ACHN (cell line): Measurements from ENCODE around the gene ABHD2.

Experiments used
- DNase-seq: peaks from one replicate; pipeline ENCODE4 v3.0.0-alpha.2; 2015
- in situ Hi-C: cut with HindIII; loops from 2 replicates; pipeline ENCODE4 v1.10.0; 2017; ENCODE audit warnings: low sequenced_read_pairs, low pct_ligation_motif_present, low pct_unique_long_range_greater_than_20kb

ABHD2 gene

GRCh38 chr15:89198196-89198595 is 109.9 kb downstream of the ABHD2 start:
- in situ Hi-C loops = no loop called here

DNA sequence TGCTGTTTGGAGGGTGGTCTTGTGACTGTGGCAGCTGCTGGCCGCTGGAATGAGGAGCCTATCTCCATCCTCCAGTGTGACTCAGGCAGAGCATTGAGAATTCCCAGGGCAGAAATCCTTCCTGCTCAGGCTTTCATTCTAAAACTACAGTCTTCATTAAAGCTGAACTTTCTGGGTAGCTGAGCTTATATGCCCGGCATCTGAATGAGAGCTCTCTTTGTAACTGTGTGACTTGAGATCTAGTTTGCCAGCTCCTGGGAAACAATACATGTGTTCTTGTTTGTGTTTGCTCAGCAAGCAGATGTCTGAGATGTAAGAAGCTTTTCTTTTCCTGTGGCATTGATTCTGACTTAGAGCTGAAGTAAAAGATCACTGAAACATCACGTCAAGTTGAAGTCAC is 110.7 kb downstream of the ABHD2 start:
- in situ Hi-C loops = no loop called here
- DNase-seq = no peak

More at GRCh38 chr15:89198196-89198595, 109.9 kb downstream of the ABHD2 start:
- no peak for DNase-seq

DNA sequence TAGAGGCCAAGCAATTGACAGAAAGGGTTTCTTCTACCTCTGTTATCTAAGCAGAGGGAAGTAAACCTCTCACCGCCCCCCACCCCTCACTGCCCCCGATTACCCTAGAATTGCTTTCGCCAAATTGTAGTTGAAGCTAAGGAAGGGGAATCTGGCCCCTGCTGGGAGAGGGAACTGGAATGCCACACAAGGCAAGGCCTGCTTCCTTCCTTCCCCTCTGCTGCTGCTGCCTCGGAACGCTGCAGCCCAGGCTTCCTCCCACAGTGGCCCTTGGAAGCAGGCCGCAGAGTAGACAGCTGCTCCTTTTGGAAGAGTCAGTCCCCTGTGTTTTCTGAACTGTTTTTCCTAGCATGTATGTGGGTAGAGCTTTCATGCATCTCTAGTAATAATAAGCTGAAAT is 111.5 kb downstream of the ABHD2 start:
- in situ Hi-C loops = no loop called here
- DNase-seq = no peak

- no peak for DNase-seq
- in situ Hi-C loops = no loop called here
Measured at GRCh38 chr15:89200182-89200581, 111.9 kb downstream of the ABHD2 start.

- DNase-seq = no peak
- in situ Hi-C loops = no loop called here
Measured at GRCh38 chr15:89201465-89202005, 113.3 kb downstream of the ABHD2 start.

GRCh38 chr15:89203705-89204273 is 115.5 kb downstream of the ABHD2 start:
- in situ Hi-C loops = no loop called here
- no peak for DNase-seq

- in situ Hi-C loops = no loop called here
- DNase-seq = no peak
Measured at GRCh38 chr15:89205991-89206585, 117.8 kb downstream of the ABHD2 start.

GRCh38 chr15:89206908-89207331 is 118.7 kb downstream of the ABHD2 start:
- DNase-seq = peak; percentile 65
- in situ Hi-C loops = no loop called here

- in situ Hi-C loops = no loop called here
- DNase-seq = no peak
Measured at GRCh38 chr15:89208256-89208655, 120.0 kb downstream of the ABHD2 start.

GRCh38 chr15:89209057-89209456 is 120.8 kb downstream of the ABHD2 start:
- DNase-seq = no peak
- in situ Hi-C loops = no loop called here

DNA sequence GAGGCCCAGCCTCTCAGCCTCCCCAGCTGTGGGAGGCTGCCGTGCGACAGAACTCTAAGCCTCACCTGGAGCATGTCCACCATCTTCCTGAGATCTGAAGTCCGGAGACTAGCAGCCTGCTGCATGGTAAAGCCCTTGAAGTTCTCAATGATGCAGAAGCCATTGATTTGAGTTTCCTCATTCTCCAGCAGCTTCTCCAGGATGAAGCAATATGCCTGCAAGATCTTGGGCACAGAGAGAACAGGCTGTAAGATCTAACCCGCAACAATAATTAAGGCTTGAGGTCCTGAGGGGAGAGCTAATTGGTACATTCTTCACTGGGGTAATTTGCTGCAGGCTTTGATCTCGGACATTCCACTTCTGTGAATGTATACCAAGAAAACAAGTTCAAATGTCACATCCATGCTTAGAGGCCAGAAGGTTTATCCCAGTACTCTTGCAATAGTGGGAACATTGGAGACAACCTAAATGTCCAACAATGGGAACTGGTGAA is 123.5 kb downstream of the ABHD2 start:
- no peak for DNase-seq
- in situ Hi-C loops = no loop called here

GRCh38 chr15:89215627-89216026 is 127.4 kb downstream of the ABHD2 start:
- in situ Hi-C loops = no loop called here
- no peak for DNase-seq

GRCh38 chr15:89217031-89217430 is 128.8 kb downstream of the ABHD2 start:
- in situ Hi-C loops = no loop called here
- no peak for DNase-seq

GRCh38 chr15:89217686-89218376 is 129.6 kb downstream of the ABHD2 start:
- in situ Hi-C loops = no loop called here
- no peak for DNase-seq

- in situ Hi-C loops = no loop called here
Measured at GRCh38 chr15:89218531-89218930, 130.3 kb downstream of the ABHD2 start.

DNA sequence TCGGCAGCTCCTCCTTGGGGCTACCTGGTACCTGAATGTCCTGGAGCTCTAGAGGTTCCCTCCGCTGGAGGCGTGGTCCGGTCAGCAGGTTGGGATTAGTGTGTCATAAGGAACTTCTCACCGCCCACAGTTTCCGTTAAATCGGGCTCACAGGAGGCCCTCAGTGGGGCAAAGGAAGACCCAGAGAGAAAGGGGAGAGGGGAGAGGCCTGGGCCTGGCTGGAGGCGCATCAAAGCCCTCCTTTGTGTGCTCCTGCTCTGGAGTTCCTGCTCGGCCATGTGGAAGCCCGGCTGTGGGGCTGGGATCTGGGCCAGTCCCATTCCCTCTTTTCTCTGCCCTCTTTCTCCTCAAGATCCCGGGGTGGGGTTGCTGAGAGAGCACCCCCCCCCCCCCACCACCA is 133.3 kb downstream of the ABHD2 start, which contains the start of gene RLBP1:
Gene RLBP1, minus strand, starts transcription at position 37 of the 400 bp plus-strand sequence. CDS start 2,604 bp downstream, outside the sequence.
- in situ Hi-C loops = no loop called here
- DNase-seq = no peak

More at GRCh38 chr15:89218531-89218930, 130.3 kb downstream of the ABHD2 start:
- no peak for DNase-seq

DNA sequence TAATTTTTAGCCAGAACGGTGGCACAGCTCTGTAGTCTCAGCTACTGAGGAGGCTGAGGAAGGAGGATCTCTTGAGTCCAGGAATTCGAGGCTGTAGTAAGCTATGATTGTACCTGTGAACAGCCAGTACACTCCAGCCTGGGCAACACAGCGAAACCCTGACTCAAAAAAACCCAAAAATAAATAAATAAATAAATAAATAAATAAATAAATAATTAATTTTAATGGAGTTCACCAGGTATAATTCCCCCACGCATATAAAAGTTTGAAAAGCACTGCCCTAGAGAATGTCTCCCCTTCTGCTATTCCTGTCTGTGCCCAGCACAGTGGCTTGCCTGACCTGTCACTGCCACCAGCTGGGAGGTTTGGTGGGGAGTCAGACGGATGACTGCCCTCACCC is 137.3 kb downstream of the ABHD2 start:
- in situ Hi-C loops = no loop called here
- no peak for DNase-seq

GRCh38 chr15:89226359-89227221 is 138.3 kb downstream of the ABHD2 start:
- DNase-seq = no peak
- in situ Hi-C loops = no loop called here

DNA sequence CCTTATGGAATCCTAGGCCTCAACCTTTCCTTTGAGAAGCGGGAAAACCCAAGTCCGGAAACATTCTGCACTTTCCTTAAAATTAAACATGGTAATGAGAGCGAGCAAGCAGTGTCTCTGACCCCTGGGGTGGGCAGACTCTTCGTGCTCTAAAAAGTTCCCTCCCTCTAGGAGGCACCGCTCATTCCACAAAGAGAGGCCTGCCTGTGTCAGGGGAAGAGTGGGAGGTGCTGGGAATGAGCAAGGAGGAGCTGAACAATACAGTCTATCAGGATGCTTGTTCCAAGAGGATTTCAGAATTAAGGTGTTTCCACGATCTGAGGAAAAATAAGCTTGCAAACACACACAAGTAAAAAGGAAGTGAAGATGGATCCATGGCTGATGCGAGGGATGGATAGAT is 139.2 kb downstream of the ABHD2 start:
- in situ Hi-C loops = no loop called here
- DNase-seq = no peak
